Stimulated activated CD8-positive, alpha-beta memory T cell treated with anti-CD3 and anti-CD28 coated beads, Interleukin-7, amount 100 ng/mL, for 4 hours (primary cell): ENCODE measurements around the gene KTN1.

ENCODE experiments used
- DNase-seq, 2 donors: peaks; one replicate each; pipeline ENCODE4 v3.0.0-alpha.2; 2020; ENCODE audit warnings: low read depth in 2 of 2

Gene KTN1

GRCh38 chr14:55667801-55668200, 87.8 kb downstream of the KTN1 start:
- DNase-seq: no peak

GRCh38 chr14:55671641-55672040, 91.6 kb downstream of the KTN1 start:
- DNase-seq: no peak

GRCh38 chr14:55673048-55673447, 93.0 kb downstream of the KTN1 start:
- DNase-seq: no peak

- DNase-seq: no peak
Observed at GRCh38 chr14:55681096-55681495, 101.1 kb downstream of the KTN1 start.

GRCh38 chr14:55684956-55685584, 105.1 kb downstream of the KTN1 start:
- no peak for DNase-seq

GRCh38 chr14:55686713-55687112, 106.7 kb downstream of the KTN1 start:
- no peak for DNase-seq

GRCh38 chr14:55688566-55688965, 108.6 kb downstream of the KTN1 start:
- no peak for DNase-seq

GRCh38 chr14:55689981-55690871, 110.2 kb downstream of the KTN1 start:
- DNase-seq: no peak

- no peak for DNase-seq
Observed at GRCh38 chr14:55691659-55692058, 111.7 kb downstream of the KTN1 start.

- DNase-seq: no peak
Observed at GRCh38 chr14:55693904-55694303, 113.9 kb downstream of the KTN1 start.

- no peak for DNase-seq
Observed at GRCh38 chr14:55697414-55697861, 117.4 kb downstream of the KTN1 start.

- DNase-seq: no peak
Observed at GRCh38 chr14:55698051-55698450, 118.0 kb downstream of the KTN1 start.

GRCh38 chr14:55699131-55700057, 119.4 kb downstream of the KTN1 start:
- DNase-seq: no peak

GRCh38 chr14:55701638-55702037, 121.6 kb downstream of the KTN1 start:
- no peak for DNase-seq

- no peak for DNase-seq
Observed at GRCh38 chr14:55702511-55702910, 122.5 kb downstream of the KTN1 start.

- DNase-seq: no peak
Observed at GRCh38 chr14:55704654-55705053, 124.6 kb downstream of the KTN1 start.

GRCh38 chr14:55705651-55706364, 125.8 kb downstream of the KTN1 start:
- no peak for DNase-seq

GRCh38 chr14:55706365-55706684, 126.3 kb downstream of the KTN1 start:
- no peak for DNase-seq

- no peak for DNase-seq
Observed at GRCh38 chr14:55706893-55707292, 126.9 kb downstream of the KTN1 start.

- no peak for DNase-seq
Observed at GRCh38 chr14:55707365-55707804, 127.4 kb downstream of the KTN1 start.

- DNase-seq: no peak
Observed at GRCh38 chr14:55710506-55711041, 130.6 kb downstream of the KTN1 start.
